VCaP (cell line): Measurements from ENCODE around the gene PAMR1.

Experiments
- H3K27ac ChIP-seq: fragments of 450-650 bp; 2 replicates; pipeline ENCODE4 v1.5.1; 2017
- CTCF ChIP-seq: fragments of 450-650 bp; conservative IDR thresholded peaks from 2 replicates; pipeline ENCODE4 v1.5.1; 2017; ENCODE audit warnings: mild to moderate bottlenecking, moderate library complexity

PAMR1 gene

DNA sequence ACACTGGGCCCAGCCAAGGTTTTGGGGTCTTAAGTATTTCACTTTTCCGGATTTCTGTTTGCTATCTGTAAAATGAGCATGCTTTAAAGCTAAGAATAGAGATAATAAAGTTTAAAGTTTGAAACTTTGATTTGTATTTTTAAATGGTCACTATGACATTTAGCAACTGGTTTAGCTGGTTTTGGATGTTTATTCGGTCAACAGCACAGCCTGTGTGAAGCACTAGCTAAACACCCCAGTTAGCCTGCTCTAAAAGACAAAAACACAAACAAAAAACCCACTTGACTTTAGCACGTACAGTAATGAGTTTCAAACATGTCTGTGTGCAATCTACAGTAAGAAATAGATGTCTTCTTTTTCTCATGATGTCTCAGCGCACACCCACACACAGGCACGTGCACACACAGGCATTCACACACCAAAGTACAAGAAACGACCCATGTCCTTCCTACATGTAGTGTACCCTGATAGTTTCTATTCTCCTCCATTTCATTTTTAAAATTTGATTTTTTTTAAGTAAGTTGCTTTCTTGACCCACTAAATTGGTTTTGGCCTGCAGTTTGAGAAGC lies 135.4 kb downstream of the PAMR1 start:
- no peak for TF ChIP-seq CTCF
- peak overlapping the region; percentile 93 for H3K27ac ChIP-seq

DNA sequence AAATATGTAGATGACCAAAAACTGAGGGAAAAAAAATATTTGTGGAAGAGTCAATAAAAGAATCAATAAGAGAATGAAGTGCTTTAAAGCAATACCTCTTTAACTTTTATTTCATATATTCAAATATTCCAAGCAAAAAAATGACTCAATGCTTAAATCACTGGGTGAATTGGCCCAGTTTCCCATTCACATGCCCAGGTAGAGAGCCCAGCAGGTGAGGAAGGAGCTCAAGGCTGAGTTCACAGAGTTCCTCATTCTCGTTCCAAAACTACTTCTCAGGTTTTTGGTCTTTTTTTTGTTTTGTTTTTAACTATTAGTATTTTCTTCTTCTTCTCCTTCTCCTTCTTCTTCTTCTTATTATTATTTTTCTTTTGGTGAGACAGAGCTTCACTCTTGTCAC lies 136.3 kb downstream of the PAMR1 start:
- TF ChIP-seq CTCF, result no peak
- peak overlapping the region; percentile 93 for H3K27ac ChIP-seq

GRCh38 chr11:35388061-35388460 lies 137.4 kb downstream of the PAMR1 start:
- H3K27ac ChIP-seq, result peak overlapping the region; percentile 93; the same call in 1 of the 2 replicates
- no peak for TF ChIP-seq CTCF

GRCh38 chr11:35387111-35387982 lies 138.1 kb downstream of the PAMR1 start:
- no peak for TF ChIP-seq CTCF
- H3K27ac ChIP-seq, result no peak overlapping the region; the same call in 1 of the 2 replicates

- TF ChIP-seq CTCF, result no peak
- no peak overlapping the region for H3K27ac ChIP-seq
These were observed 141.5 kb downstream of the PAMR1 start for GRCh38 chr11:35383953-35384352.
